C4-2B (cell line): ENCODE data around the gene COP1.
"Not testable (repeated sequence)": the region's sequence is repeated elsewhere in the genome, so short reads cannot be mapped to it uniquely, and the experiment has no call there.

Source experiments
- H3K27ac ChIP-seq: fragments of 450-650 bp; 2 replicates; pipeline ENCODE4 v1.5.1; 2017
- ZFX ChIP-seq: fragments of 450-650 bp; IDR thresholded peaks from 2 replicates; pipeline ENCODE4 v1.6.1; 2017
- TF ChIP-seq, protein P1 (sequence below): fragments of 450-650 bp; conservative IDR thresholded peaks from 2 replicates; pipeline ENCODE4 v1.5.1; 2017; ENCODE audit warnings: mild to moderate bottlenecking

Gene COP1

DNA sequence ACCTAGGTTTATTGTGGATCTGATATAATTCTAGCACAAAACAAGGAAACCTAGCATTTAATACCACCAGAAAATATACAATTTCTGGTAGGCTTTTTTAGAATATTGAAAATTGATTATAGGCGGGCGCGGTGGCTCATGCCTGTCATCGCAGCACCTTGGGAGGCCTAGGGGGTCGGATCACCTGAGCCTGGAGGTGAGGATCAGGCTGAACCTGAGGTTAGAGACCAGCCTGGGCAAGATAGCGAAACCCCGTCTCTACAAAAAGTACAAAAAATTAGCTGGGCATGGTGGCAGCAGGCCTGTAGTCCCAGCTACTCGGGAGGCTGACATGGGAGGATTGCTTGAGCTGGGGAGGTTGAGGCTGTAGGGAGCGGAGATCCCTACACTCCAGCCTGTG is 948 bp upstream of the COP1 start:
- no peak for TF ChIP-seq ZFX
- TF ChIP-seq, protein P1, sequence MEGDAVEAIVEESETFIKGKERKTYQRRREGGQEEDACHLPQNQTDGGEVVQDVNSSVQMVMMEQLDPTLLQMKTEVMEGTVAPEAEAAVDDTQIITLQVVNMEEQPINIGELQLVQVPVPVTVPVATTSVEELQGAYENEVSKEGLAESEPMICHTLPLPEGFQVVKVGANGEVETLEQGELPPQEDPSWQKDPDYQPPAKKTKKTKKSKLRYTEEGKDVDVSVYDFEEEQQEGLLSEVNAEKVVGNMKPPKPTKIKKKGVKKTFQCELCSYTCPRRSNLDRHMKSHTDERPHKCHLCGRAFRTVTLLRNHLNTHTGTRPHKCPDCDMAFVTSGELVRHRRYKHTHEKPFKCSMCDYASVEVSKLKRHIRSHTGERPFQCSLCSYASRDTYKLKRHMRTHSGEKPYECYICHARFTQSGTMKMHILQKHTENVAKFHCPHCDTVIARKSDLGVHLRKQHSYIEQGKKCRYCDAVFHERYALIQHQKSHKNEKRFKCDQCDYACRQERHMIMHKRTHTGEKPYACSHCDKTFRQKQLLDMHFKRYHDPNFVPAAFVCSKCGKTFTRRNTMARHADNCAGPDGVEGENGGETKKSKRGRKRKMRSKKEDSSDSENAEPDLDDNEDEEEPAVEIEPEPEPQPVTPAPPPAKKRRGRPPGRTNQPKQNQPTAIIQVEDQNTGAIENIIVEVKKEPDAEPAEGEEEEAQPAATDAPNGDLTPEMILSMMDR: no peak
- H3K27ac ChIP-seq: peak overlapping the region; percentile 95

DNA sequence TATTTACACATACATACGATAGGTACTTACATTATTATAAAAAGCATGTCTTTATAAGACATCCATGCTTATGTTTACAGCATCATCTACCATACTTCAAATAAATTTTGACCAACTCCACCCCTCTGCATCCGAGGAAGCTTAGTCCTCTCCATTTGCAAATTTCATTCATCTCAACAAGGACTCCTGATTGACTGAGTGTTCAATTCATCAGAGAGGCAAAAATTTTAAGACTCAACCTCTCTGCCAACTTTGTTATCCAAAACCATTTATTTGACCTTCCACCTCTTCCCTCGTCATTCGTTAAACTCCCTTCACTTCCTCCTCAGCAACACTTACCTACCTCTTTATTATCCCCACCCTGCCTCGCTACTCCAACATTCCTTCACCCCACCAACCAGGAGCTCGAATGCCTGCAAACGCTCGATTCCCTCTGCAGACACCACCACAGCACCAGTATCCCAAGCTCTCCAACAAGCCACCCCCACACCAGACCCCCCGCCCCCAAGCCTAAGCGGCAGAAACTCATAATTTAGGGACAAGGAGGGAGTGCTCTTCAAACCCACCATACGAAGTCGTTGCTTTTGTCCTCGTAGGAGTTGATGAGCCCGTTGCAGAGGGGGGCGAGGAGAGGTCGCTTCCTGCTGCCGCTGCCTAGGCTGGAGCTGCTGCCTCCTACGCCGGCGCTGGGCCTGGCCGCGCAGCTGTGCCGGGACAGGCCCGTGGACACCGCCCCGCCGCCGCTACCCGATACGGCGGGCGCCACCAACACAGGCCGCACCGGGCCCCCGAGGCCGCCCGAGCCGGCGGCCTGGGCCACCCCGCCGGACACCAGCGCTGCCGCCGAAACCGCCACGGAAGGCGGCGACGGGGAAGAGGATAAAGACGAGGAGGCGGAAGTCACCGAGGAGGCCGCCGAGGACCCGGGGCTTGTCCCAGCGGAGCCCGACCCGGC is 803 bp downstream of the COP1 start:
- peak overlapping the region; percentile 95 for H3K27ac ChIP-seq
- TF ChIP-seq ZFX: peak; percentile 98
- TF ChIP-seq, protein P1: no peak

DNA sequence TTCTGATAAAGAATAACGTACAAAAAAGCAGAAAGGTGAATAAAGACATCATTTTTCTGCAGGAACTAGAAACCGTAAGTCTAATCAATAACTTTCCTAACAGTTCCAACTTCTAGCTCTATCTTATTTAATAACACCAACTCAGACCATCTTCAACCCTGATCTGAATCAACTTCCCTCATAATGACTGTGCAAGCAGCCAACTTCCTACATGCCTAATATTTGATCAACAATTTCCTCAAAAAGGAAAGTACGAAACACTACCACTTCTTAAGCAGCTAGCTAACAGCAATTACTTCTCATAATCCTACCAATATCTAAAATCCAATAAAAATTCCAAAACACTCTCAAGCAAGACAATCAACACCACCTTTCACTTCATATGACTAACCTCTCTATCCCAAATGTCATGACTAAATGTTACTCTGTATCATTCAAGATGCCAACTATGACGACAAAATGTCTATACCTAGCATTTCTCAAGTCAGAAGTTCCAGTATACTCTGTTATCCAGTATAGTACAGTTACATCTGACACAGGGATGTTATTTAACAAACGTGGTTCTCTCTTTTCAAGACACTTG is 1.7 kb downstream of the COP1 start:
- TF ChIP-seq, protein P1: no peak
- TF ChIP-seq ZFX: no peak

DNA sequence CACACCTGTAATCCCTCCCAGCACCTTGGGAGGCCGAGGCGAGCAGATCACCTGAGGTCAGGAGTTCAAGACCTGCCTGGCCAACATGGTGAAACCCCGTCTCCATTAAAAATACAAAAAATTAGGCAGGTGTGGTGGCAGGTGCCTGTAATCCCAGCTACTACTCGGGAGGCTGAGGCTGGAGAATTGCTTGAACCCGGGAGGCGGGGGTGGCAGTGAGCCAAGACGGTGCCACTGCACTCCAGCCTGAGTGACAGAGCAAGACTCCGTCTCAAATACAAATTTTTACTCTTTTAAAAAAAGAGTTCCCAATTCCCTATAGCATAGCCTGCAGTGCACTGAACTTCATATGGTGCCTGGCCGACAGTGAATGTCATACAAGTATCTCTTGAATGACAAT is 2.4 kb downstream of the COP1 start:
- not testable (repeated sequence) for H3K27ac ChIP-seq

More for the DNA sequence above, 1.7 kb downstream of the COP1 start:
- no peak overlapping the region for H3K27ac ChIP-seq

DNA sequence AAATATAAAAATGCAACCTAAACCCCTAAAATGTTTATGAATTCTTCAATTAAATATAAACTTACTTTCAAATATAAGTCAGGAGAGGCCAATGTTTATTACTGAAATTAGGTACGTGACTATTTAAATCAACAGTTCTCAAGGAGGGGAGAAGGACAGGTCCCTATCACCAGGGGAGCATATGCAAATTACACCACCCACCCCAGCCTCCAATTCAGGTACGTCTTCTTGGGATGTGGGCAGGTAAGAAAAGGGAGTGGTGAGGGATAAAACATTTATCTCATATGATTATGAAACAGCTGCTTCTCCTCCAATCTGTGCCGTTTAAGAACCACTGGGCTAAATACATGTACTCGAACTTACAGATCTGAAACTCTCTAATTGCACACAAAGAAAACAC is 3.4 kb downstream of the COP1 start:
- TF ChIP-seq, protein P1: no peak
- no peak for TF ChIP-seq ZFX
- H3K27ac ChIP-seq: no peak overlapping the region

DNA sequence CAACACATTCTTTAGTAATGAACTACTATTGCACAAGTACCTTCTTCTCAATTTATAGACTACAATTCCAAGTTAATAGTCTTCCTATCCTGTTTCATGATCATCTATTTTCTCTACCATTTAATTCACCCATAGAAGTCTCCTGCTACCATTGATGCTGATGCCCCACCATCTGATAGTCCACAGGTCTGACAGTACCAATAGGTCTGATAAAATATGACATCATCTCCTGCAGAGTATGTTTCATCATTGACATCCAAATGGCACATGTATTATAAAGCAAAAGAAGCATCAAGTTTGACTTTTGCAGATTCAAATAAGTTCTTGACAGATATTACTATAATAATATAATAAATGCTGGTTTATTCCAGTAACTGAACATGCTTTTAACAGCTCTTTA is 5.5 kb downstream of the COP1 start:
- no peak for TF ChIP-seq ZFX
- no peak overlapping the region for H3K27ac ChIP-seq

DNA sequence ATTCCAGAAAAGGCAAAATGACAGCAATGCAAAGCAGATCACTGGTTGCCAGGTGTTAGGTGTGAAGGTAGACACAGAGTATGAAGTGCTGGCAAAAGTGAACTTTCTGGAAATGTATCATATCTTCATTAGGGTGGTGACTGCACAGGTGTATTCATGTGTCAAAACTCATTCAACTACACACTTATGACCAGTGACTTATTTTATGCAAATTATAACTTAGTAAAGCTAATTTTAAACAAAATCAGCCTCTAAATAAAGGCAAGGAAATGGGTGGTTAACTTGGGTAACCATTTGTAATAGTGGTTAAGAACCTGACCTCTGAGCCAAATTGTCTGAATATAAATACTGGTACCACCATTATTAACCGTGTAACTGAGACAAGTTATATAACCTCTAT is 7.4 kb downstream of the COP1 start:
- H3K27ac ChIP-seq: no peak overlapping the region
- TF ChIP-seq ZFX: no peak
- TF ChIP-seq, protein P1: no peak

DNA sequence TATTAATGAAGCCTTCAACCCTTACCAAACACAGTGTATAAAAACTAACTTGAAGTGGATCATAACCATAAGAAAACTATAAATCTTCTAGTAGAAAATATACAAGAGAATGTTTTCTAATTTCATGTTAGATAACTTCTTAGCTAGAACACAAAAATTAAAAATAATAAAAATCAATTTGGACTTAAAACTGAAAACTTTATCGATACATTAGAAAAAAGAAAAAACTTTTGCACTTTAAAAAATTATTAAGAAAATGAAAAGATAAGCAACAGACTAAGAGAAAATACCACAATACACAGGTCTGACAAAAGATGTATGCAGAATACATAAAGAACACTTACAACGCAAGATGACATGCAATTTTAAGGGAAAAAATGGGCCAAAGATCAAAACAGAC is 8.7 kb downstream of the COP1 start:
- no peak overlapping the region for H3K27ac ChIP-seq
- no peak for TF ChIP-seq ZFX
- TF ChIP-seq, protein P1: no peak
